ENCODE data around the gene NLN.

DNA sequence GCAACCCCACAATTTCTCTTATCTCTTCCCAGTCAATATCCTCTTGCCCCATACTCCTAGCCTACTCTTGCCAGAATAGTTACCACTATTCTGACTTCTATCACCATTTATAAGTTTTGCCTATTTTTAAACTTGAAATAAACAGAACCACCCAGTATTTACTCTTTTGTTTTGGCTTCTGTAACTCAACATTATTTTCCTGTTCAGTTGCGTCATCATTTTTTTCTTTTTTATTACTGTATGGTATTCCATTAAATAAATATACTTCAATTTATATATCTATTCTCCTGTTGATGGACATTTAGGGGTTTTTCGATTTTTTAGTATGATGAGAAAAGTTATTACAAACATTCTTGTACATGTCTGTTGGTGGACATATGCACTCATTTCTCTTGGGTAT, 141.7 kb downstream of the NLN start:
- TF ChIP-seq, protein P1, sequence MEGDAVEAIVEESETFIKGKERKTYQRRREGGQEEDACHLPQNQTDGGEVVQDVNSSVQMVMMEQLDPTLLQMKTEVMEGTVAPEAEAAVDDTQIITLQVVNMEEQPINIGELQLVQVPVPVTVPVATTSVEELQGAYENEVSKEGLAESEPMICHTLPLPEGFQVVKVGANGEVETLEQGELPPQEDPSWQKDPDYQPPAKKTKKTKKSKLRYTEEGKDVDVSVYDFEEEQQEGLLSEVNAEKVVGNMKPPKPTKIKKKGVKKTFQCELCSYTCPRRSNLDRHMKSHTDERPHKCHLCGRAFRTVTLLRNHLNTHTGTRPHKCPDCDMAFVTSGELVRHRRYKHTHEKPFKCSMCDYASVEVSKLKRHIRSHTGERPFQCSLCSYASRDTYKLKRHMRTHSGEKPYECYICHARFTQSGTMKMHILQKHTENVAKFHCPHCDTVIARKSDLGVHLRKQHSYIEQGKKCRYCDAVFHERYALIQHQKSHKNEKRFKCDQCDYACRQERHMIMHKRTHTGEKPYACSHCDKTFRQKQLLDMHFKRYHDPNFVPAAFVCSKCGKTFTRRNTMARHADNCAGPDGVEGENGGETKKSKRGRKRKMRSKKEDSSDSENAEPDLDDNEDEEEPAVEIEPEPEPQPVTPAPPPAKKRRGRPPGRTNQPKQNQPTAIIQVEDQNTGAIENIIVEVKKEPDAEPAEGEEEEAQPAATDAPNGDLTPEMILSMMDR (IDR thresholded peaks at IDR 0.05; ENCODE audit: insufficient read depth, low read length): no peak
- no peak for TF ChIP-seq POLR2AphosphoS5 (IDR thresholded peaks at IDR 0.05; ENCODE audit: low read depth)
- TF ChIP-seq, protein P2, sequence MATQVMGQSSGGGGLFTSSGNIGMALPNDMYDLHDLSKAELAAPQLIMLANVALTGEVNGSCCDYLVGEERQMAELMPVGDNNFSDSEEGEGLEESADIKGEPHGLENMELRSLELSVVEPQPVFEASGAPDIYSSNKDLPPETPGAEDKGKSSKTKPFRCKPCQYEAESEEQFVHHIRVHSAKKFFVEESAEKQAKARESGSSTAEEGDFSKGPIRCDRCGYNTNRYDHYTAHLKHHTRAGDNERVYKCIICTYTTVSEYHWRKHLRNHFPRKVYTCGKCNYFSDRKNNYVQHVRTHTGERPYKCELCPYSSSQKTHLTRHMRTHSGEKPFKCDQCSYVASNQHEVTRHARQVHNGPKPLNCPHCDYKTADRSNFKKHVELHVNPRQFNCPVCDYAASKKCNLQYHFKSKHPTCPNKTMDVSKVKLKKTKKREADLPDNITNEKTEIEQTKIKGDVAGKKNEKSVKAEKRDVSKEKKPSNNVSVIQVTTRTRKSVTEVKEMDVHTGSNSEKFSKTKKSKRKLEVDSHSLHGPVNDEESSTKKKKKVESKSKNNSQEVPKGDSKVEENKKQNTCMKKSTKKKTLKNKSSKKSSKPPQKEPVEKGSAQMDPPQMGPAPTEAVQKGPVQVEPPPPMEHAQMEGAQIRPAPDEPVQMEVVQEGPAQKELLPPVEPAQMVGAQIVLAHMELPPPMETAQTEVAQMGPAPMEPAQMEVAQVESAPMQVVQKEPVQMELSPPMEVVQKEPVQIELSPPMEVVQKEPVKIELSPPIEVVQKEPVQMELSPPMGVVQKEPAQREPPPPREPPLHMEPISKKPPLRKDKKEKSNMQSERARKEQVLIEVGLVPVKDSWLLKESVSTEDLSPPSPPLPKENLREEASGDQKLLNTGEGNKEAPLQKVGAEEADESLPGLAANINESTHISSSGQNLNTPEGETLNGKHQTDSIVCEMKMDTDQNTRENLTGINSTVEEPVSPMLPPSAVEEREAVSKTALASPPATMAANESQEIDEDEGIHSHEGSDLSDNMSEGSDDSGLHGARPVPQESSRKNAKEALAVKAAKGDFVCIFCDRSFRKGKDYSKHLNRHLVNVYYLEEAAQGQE (IDR thresholded peaks at IDR 0.05; ENCODE audit: insufficient replicate concordance, low read depth): no peak
- no peak for TF ChIP-seq GABPA (IDR thresholded peaks at IDR 0.05; ENCODE audit: low read depth)

Measured in HL-60 (cell line).